NCI-H128 (cell line): ENCODE data around the gene ABCA4.
"Not testable (repeated sequence)": the region's sequence is repeated elsewhere in the genome, so short reads cannot be mapped to it uniquely, and the experiment has no call there.

ENCODE experiments used
- DNase-seq: peaks from one replicate; lab custom pipeline; 2025; ENCODE audit not compliant: unreplicated experiment; lab: John Stamatoyannopoulos, UW

ABCA4 gene

DNA sequence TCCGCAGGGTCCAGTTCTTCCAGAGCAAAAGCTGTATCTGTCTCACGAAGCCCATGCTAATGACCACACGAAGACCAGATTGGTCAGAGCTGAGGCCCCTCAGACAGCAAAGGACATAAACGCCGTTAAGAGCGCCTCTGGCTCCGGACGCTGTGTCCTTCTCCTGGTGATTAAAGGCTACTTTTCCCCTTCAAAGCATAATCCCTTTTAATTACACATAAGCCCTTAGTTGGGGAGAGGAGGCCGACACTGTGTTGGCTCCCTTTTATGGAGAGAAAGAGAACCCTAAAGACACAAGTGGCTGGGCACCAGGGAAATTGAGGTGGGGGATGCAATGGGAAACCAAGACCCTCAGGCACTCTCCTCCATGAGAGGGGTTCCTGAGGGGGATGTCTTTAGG, at the start of gene ABCA4:
Gene ABCA4 (minus strand): TSS at position 158 of the 400 bp plus-strand sequence. CDS start 103 bp downstream, at position 55.
- no peak for DNase-seq

DNA sequence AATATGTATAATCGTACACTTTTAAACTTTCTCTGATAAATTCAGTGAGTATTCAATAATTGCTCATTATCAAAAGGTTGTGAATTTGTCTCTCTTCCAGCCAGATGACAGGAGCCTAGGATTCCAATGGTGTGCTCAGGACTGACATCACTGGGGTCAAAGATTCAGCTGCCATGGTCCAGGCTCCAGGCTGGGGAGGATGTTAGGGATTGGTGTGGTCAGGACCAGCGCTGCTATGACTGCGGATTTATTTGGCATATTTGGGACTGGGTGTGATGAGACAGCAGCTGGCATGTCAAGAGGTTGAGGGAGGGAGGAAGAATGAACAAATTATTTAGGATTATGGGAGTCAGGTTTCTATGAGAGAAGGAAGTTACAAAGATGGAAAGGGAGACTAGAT, 48.2 kb upstream of the ABCA4 start:
- no peak for DNase-seq

DNA sequence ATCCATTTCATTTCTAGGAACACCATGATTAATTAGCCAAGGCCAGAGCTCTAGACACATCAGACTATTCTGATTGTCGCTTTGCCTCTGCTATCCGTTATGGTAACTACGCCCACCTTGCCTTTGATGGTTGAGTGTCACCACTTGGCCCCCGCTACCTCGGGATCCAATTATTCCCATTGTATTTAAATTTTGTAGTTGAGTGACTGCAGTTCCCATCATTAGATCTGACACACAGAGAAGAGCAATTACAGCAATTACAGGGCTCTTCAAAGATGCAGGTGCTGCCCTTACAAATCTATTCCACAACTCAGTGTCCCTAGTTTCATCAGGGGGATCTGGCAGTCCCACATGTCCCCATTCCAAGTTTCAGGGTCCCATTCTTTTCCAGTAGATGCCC, 44.9 kb upstream of the ABCA4 start:
- DNase-seq, result no peak

DNA sequence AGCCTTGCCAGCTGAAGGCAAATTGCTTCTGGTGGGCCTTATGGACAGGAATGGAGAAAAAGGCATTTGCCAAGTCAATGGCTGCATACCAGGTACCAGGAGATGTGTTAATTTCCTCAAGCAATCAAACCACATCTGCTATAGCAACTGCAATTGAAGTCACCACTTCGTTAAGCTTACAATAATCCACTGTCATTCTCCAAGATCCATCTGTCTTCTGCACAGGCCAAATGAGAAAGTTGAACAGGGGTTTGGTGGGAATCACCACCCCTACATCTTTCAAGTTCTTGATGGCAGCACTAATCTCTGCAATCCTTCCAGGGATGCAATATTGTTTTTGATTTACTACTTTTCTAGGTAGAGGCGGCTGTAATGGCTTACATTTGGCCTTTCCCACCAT, 43.9 kb upstream of the ABCA4 start:
- not testable (repeated sequence) for DNase-seq

DNA sequence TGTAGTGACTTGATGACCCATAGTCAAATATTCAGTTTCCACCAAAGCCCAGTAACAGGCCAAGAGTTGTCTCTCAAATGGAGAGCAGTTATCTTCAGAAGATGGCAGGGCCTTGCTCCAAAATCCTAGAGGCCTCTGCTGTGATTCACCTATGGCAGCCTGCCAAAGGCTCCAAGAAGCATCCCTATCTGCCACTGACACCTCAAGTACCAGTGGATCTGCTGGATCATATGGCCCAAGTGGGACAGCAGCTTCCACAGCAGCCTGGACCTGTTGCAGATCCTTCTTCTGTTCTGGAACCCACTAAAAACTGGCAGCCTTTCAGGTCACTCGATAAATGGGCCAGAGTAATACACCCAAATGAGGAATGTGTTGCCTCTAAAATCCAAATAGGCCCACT, 43.2 kb upstream of the ABCA4 start:
- DNase-seq, result not testable (repeated sequence)

- not testable (repeated sequence) for DNase-seq
These were observed 42.3 kb upstream of the ABCA4 start for GRCh38 chr1:94163249-94163648.

DNA sequence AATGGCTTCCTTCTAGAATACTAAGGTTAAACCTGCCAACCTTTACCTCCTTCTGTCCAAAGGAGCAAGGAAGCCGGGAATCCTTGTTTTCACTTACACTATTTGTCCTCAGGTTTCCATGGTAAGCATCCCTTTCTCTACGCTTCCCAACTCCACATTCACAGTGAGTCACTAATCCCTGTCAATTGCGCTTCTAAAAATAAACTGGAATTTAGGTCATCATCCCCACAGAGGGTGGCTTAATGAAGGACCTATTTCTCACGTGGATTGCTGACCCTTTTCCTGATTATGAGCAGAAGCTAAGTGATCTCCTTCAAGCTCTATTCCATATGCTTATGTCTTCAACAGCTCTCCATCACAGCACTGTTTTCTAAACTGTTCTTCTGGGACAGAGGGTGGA, 39.9 kb upstream of the ABCA4 start:
- DNase-seq, result no peak

GRCh38 chr1:94156096-94156625, 35.2 kb upstream of the ABCA4 start:
- DNase-seq, result no peak

GRCh38 chr1:94154989-94155388, 34.0 kb upstream of the ABCA4 start:
- DNase-seq, result no peak

GRCh38 chr1:94153133-94153532, 32.2 kb upstream of the ABCA4 start:
- DNase-seq, result no peak

DNA sequence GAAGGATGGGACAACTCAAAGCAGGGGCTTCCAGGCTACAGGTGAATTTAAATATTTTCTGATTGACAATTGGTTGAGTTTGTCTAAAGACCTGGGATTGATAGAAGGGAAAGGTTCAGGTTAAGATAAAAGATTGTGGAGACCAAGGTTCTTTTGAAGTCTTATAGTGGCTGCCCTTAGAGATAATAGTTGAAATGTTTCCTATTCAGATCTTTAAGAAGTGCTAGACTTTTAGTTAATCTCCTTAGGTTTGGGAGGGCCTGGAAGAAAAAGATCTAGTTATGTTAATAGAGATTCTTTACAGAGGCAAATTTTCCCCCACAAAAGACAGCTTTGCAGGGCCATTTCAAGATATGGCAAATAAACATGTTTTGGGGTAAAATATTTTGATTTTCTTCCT, 28.2 kb upstream of the ABCA4 start:
- DNase-seq, result not testable (repeated sequence)

GRCh38 chr1:94146273-94146672, 25.3 kb upstream of the ABCA4 start:
- no peak for DNase-seq

GRCh38 chr1:94144836-94145235, 23.9 kb upstream of the ABCA4 start:
- no peak for DNase-seq

GRCh38 chr1:94143809-94144176, 22.8 kb upstream of the ABCA4 start:
- DNase-seq, result peak; percentile 13

GRCh38 chr1:94143173-94143808, 22.3 kb upstream of the ABCA4 start:
- DNase-seq, result no peak

- no peak for DNase-seq
These were observed 21.6 kb upstream of the ABCA4 start for GRCh38 chr1:94142583-94142982.

- no peak for DNase-seq
These were observed 21.1 kb upstream of the ABCA4 start for GRCh38 chr1:94142022-94142421.

DNA sequence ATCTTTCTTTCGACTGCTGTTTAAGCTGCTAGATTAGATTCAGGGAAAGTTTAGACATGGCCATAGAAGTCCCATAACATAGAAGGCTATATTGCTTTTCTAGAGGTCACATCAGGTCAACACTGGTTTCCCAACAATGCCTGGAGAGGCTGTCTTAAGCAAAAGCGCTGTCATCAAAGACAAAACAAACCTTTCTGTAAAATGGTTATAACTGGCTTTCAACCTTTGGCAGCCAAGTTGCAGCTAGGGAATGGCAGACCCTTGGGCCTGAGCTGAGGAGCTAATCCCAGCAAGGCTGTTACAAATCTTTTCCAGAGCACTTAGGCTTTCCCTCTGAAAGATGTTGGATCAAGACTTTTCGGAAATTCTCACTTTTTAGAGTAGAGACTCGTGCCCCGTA, 11.2 kb upstream of the ABCA4 start:
- no peak for DNase-seq

DNA sequence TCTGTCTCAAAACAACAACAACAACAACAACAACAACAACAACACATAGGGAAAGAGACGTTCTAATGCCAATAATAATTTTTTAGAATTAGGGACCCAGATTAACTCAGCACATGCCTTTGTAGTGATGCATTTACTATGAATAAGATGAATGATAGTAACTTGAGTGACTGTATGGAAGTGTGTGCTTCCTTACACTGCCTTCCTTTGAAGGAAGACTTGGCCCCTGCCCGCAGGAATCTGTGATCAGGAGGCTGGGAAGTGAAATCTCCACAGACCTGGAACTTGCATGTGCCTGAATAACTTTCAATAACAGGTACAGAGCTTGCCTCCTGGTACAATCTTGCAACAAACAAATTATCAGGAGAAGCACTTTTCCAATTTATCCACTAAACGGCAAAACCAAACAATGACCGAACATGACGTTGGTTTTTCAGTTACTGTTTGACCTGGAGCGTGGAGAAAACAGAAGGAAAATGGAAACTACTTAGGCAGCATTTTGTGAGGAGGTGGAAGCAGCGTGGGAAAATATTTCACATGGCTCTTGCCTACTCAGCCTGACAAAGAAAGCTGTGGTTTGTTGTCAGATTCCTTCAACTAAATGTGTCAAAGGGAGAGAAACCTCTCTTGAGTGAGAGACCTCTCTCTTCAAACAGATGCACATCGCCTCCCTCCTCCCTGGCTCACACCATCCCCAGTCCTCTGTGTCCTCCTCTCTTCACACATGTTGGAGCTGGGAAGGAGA, 10.1 kb upstream of the ABCA4 start:
- DNase-seq, result no peak

DNA sequence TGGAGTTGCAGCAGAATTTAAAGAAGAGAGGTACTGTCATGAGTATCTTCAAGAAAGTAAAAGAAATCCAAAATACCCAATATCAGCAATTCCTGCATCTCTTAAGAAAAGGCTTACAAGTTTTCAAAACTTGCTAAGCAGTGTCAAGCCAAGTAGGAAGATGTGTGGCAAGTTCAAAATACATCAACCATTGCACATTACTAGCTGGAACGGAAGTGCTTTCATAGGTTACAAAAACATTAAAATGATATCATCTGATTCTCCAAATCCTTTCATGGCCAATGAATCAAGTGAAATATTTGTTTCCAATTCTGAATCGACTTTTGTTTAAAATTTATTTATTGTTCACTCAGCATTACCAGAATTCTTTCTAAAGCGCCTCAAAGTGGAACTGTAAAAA, 5.7 kb upstream of the ABCA4 start:
- DNase-seq, result no peak

- DNase-seq, result no peak
These were observed 4.9 kb upstream of the ABCA4 start for GRCh38 chr1:94125551-94126514.
